HG03066 (cell line): Measurements from ENCODE around the gene STX12.
"Not testable (repeated sequence)": the region's sequence is repeated elsewhere in the genome, so short reads cannot be mapped to it uniquely, and the experiment has no call there.

ENCODE experiments used
- ATAC-seq: cut with Tn5 transposase; IDR thresholded peaks from one replicate; pipeline ENCODE4 v1.9.1; 2021; ENCODE audit warnings: low read depth; ENCODE audit not compliant: unreplicated experiment

Gene STX12

GRCh38 chr1:27864264-27864895, 91.4 kb downstream of the STX12 start:
- ATAC-seq: no peak

- no peak for ATAC-seq
Observed at GRCh38 chr1:27865821-27866220, 92.8 kb downstream of the STX12 start.

- no peak for ATAC-seq
Observed at GRCh38 chr1:27868556-27868931, 95.5 kb downstream of the STX12 start.

GRCh38 chr1:27868932-27869718, 96.1 kb downstream of the STX12 start:
- no peak for ATAC-seq

- no peak for ATAC-seq
Observed at GRCh38 chr1:27869719-27870085, 96.7 kb downstream of the STX12 start.

- not testable (repeated sequence) for ATAC-seq
Observed at GRCh38 chr1:27871076-27871475, 98.1 kb downstream of the STX12 start.

GRCh38 chr1:27872059-27872801, 99.2 kb downstream of the STX12 start, which contains the start of gene THEMIS2:
Gene THEMIS2 (plus strand): TSS chr1:27872544. CDS start chr1:27872572, 28 bp downstream.
- no peak for ATAC-seq

- ATAC-seq: no peak
Observed at GRCh38 chr1:27872802-27873551, 100.0 kb downstream of the STX12 start.

GRCh38 chr1:27873671-27874384, 100.8 kb downstream of the STX12 start:
- ATAC-seq: no peak
